ENCODE data around the gene DSTN.

DSTN gene

DNA sequence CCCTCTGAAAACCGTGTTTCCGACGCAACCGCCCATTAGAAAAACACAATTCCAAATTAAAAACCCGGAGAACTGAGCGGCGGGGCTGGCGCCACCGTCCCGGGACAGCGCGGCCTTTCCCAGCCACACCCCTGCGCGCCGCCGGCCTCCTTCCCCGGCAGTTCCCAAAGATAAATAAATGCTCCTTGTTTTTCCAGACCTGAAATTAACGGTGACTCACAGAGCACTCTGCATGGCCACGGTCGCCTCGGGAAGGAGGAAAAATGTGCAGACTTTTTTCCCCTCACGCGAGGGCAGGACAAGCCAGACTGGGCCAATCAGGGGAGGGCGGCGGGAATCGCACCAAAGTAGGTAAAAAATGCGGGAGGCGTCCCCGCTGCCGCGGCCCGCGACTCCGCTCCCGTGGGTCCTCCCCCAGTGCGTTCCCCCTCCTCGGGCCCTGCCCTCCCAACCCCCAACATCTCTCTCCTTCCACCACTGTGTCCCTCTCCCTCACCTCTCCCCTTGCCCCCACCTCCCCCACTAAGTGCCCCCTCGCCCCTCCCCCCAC lies 828 bp upstream of the DSTN start:
- TF ChIP-seq, protein P1, sequence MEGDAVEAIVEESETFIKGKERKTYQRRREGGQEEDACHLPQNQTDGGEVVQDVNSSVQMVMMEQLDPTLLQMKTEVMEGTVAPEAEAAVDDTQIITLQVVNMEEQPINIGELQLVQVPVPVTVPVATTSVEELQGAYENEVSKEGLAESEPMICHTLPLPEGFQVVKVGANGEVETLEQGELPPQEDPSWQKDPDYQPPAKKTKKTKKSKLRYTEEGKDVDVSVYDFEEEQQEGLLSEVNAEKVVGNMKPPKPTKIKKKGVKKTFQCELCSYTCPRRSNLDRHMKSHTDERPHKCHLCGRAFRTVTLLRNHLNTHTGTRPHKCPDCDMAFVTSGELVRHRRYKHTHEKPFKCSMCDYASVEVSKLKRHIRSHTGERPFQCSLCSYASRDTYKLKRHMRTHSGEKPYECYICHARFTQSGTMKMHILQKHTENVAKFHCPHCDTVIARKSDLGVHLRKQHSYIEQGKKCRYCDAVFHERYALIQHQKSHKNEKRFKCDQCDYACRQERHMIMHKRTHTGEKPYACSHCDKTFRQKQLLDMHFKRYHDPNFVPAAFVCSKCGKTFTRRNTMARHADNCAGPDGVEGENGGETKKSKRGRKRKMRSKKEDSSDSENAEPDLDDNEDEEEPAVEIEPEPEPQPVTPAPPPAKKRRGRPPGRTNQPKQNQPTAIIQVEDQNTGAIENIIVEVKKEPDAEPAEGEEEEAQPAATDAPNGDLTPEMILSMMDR (IDR thresholded peaks at IDR 0.05; ENCODE audit: borderline replicate concordance, insufficient read depth, low read depth, low read length): no peak
- H3K4me3 ChIP-seq (ENCODE audit: low read depth, low read length): no peak overlapping the region

DNA sequence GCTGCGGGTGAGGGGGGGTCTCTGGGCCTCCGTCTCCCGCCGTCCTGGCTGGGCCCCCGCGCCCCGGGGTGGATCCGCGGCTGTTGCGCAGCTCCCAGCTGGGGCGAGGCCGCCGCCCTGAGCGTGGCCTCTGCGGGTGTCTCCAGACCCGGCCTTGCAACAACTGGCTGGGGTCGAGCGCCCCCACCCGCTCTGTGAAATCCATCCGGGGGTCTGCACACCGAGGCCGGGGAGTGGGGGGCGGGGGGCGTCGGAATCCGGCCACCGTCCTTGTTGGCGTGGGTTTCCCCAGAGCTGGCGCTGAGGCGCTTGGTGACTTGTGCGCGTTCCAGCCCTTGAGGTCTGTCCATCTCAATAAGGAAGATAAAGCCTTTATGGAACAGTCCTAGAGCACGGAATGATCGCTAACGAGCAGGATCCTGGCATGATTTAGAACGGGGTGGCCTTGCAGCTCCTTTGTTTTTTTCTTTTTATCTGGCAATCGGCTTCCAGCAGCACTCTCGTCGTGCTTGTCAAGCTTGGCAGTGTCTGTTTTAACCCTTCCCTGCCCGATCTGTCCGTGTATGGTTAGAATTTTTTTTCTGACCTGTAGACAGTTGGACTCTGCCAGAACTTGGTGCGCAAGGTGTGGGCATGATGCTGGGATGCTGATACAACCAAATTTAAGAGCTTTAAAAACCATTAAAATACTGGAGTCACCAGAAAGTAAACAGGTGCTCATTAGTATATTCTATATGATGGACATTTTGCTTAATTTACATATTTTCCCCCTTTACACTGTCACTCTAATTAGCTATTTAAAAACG lies 675 bp downstream of the DSTN start:
- TF ChIP-seq, protein P1 (IDR thresholded peaks at IDR 0.05; ENCODE audit: borderline replicate concordance, insufficient read depth, low read depth, low read length): no peak

DNA sequence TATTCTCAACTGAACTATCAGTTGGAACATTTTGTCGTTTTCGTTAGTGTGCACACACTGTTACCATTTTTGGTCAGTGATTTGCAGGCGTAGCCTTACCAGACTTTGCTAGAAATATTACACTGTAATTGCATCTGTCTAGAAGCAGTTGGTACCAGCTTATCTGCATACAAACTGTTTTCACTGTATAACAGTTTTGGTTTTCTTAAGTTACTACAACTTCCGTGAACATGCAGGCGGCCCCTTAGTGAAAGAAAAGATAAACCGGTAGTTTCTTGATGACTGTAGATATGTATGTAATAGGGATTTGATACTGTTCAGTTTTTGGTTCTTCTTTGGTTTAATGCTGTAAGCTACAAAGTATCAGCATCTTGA lies 1.3 kb downstream of the DSTN start:
- H3K4me3 ChIP-seq (ENCODE audit: low read depth, low read length): no peak overlapping the region
- TF ChIP-seq, protein P1 (IDR thresholded peaks at IDR 0.05; ENCODE audit: borderline replicate concordance, insufficient read depth, low read depth, low read length): no peak

More for the DNA sequence above, 675 bp downstream of the DSTN start:
- H3K4me3 ChIP-seq (ENCODE audit: low read depth, low read length): peak overlapping the region; percentile 77

DNA sequence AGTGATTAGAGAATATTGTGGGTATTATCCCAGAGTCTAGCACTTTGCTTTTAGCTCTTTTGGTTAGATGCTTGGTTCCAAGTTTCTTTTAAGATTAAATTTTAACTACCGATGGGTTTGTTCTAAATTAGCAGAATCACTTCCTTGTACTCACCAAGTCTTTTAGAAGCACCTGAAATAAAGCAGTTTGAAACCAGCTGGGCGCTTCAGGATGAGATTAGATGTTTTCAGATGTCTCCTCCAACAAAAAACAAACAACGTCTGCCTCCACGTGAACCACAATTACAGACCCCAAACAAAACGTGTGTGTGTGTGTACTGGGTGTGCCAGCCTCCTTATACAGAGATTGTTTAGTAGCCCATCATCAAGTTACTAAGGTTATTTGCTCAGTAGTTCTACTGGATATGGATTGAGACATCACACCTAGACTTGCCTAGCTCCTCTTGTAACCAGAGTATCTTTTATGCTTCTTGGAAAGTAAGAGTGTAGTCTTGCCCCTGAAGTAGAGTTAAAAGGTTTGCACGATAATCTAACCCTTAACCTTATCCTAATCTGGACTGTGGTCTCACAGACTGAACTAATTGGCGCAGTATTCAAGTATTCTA lies 2.3 kb downstream of the DSTN start:
- TF ChIP-seq, protein P1 (IDR thresholded peaks at IDR 0.05; ENCODE audit: borderline replicate concordance, insufficient read depth, low read depth, low read length): no peak
- H3K4me3 ChIP-seq (ENCODE audit: low read depth, low read length): no peak overlapping the region

DNA sequence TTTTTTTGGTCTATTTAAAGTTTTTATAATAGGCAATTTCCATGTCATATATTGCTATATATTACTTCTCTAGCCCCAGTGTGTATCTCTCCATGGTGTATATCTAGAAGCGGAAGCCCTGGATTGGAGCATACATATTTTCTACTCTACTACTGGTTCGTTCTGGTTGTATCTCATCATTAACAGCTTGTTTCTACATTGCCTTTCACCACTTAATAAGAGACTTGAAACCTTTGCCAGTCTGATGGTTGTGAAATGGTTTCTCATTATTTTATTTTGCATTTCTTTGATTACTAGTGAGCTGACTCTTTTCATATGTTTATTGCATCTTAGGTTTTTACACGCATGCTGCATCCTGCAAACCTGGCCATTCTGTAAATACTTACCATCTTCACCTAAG lies 3.6 kb downstream of the DSTN start:
- TF ChIP-seq, protein P1 (IDR thresholded peaks at IDR 0.05; ENCODE audit: borderline replicate concordance, insufficient read depth, low read depth, low read length): no peak
- no peak overlapping the region for H3K4me3 ChIP-seq (ENCODE audit: low read depth, low read length)

DNA sequence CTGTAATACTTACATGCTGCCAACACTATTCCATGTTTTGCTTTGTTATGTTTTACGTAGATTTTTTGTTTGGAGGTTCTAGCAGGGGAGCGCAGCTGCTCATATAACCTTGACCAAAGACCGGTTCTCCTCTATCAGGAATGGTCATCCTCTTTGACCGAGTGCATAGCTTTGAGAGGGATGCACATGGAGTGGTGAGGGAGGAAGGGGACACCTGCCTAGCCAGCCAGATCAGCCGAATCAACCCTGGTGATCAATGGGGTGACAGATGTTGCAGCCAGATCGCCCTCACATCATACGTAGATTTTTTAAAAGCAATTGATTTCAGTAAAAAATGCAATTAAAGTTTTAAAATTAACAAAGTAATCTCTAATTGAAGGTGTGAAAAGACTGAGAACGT lies 6.3 kb downstream of the DSTN start:
- TF ChIP-seq, protein P1 (IDR thresholded peaks at IDR 0.05; ENCODE audit: borderline replicate concordance, insufficient read depth, low read depth, low read length): no peak
- no peak overlapping the region for H3K4me3 ChIP-seq (ENCODE audit: low read depth, low read length)

Measured in GM12875 (cell line).